Vagina (tissue), 2 donors: ENCODE measurements around the gene CYP26A1.

Source experiments
- POLR2AphosphoS5 ChIP-seq, 2 donors: sonication (generic); formaldehyde crosslinking; IDR thresholded peaks; one replicate each; pipeline ENCODE4 v1.9.0; 2017; ENCODE audit warnings: antibody characterized with exemption in 2 of 2, mild to moderate bottlenecking in 2 of 2, low read depth in 1 of 2; ENCODE audit not compliant: insufficient read depth in 1 of 2
- TF ChIP-seq, protein P1 (sequence below), 3 experiments: fragments of 450-650 bp in 2 of 3; fragments of 200-600 bp in 1 of 3; sonication (generic) in 1 of 3; IDR thresholded peaks; one replicate each; pipeline ENCODE4 v1.5.1; 2017 to 2019; ENCODE audit warnings: antibody characterized with exemption in 3 of 3, mild to moderate bottlenecking in 2 of 3, moderate library complexity in 2 of 3

DNA sequence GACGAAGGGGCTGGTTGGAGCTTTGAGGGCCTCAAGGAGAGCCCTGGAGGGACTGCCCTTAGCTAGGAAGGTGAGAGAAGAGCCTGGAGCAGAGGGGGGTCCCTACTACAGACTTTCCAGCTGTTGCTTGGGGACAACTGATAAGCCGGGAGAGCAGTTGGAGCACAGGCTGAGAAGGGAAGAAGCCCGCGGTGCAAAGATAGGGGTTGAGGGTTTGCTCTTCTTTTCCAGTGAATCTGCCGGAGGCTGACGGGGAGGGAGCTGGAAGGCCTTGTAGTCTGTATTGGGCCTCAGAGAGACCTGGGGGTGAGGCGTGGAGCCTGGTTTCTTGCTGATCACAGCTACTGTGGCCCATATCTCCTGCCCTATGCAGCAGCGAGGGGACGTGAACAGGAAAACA is 23.7 kb downstream of the CYP26A1 start:
- TF ChIP-seq POLR2AphosphoS5 (IDR thresholded peaks at IDR 0.05; ENCODE audit: insufficient read depth in 1 of 2, low read depth in 1 of 2), result no peak
- TF ChIP-seq, protein P1, sequence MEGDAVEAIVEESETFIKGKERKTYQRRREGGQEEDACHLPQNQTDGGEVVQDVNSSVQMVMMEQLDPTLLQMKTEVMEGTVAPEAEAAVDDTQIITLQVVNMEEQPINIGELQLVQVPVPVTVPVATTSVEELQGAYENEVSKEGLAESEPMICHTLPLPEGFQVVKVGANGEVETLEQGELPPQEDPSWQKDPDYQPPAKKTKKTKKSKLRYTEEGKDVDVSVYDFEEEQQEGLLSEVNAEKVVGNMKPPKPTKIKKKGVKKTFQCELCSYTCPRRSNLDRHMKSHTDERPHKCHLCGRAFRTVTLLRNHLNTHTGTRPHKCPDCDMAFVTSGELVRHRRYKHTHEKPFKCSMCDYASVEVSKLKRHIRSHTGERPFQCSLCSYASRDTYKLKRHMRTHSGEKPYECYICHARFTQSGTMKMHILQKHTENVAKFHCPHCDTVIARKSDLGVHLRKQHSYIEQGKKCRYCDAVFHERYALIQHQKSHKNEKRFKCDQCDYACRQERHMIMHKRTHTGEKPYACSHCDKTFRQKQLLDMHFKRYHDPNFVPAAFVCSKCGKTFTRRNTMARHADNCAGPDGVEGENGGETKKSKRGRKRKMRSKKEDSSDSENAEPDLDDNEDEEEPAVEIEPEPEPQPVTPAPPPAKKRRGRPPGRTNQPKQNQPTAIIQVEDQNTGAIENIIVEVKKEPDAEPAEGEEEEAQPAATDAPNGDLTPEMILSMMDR (IDR thresholded peaks at IDR 0.05), result no peak
